Subcutaneous adipose tissue (tissue), 4 donors: ENCODE measurements around the gene C6orf136. TPM values are rescaled to one million over a fixed set of nuclear protein-coding genes. Genes with fewer than 3 reads are reported as not detected.

ENCODE experiments used
- CTCF ChIP-seq: fragments of 450-650 bp; IDR thresholded peaks from one replicate; pipeline ENCODE4 v1.5.1; 2016; ENCODE audit warnings: low read depth, mild to moderate bottlenecking, control low read depth, antibody characterized with exemption, moderate library complexity
- total RNA-seq, 4 donors: library from RNA; depleted of rRNA; stranded (reverse); fragments of >200 nt; gene quantifications; one replicate each; pipeline ENCODE4 v1.1.0, GENCODE V29; 2016

The C6orf136 gene
- total RNA-seq, 4 donors from 2014 or later: 3.7 to 9.4 (median 8.9) TPM

GRCh38 chr6:30689022-30689865, 42.3 kb downstream of the C6orf136 start:
- no peak for TF ChIP-seq CTCF

GRCh38 chr6:30689985-30690384, 43.1 kb downstream of the C6orf136 start:
- no peak for TF ChIP-seq CTCF

- no peak for TF ChIP-seq CTCF
Measured at GRCh38 chr6:30690403-30691207, 43.7 kb downstream of the C6orf136 start, which contains the start of gene NRM. Gene NRM, minus strand, starts transcription at chr6:30690984. Its CDS starts 10 bp downstream, at chr6:30690974.

- TF ChIP-seq CTCF: no peak
Measured at GRCh38 chr6:30691208-30691847, 44.4 kb downstream of the C6orf136 start.

- TF ChIP-seq CTCF: no peak
Measured at GRCh38 chr6:30696432-30696831, 49.5 kb downstream of the C6orf136 start.

- no peak for TF ChIP-seq CTCF
Measured at GRCh38 chr6:30700340-30700739, 53.4 kb downstream of the C6orf136 start.

Other genes with a start within 250 kb of the C6orf136 start
- 1,000 to 10,000 TPM in 1 of 4 donors, 100 to 1,000 TPM in 3; 287 to 1,087 (median 819) TPM for gene HLA-E, start 157.6 kb upstream of the C6orf136 start, total RNA-seq
- 10 to 100 TPM; 18.9 to 46.0 (median 38.3) TPM for gene GNL1, start 90.6 kb upstream of the C6orf136 start, total RNA-seq
- 1 to 10 TPM; 2.4 to 4.4 (median 4.2) TPM for gene PRR3, start 89.8 kb upstream of the C6orf136 start, total RNA-seq
- 10 to 100 TPM; 22.3 to 34.7 (median 34.4) TPM for gene ABCF1, start 75.7 kb upstream of the C6orf136 start, total RNA-seq
- gene PPP1R10, start 29.9 kb upstream of the C6orf136 start, total RNA-seq: 10 to 100 TPM; 19.0 to 29.7 (median 27.6) TPM
- 10 to 100 TPM; 45.1 to 62.8 (median 48.2) TPM for gene MRPS18B, start 29.3 kb upstream of the C6orf136 start, total RNA-seq
- gene ATAT1, start 20.3 kb upstream of the C6orf136 start, total RNA-seq: 1 to 10 TPM; 2.0 to 5.9 (median 5.3) TPM
- gene DHX16, start 25.9 kb downstream of the C6orf136 start, total RNA-seq: 10 to 100 TPM; 16.0 to 34.5 (median 22.5) TPM
- gene PPP1R18, start 39.5 kb downstream of the C6orf136 start, total RNA-seq: 10 to 100 TPM; 29.2 to 43.9 (median 40.0) TPM
- 1 to 10 TPM; 2.0 to 4.2 (median 3.6) TPM for gene NRM, start 43.9 kb downstream of the C6orf136 start, total RNA-seq
- gene MDC1, start 70.1 kb downstream of the C6orf136 start, total RNA-seq: 10 to 100 TPM in 3 of 4 donors, 1 to 10 TPM in 1; 7.0 to 13.2 (median 10.4) TPM
- 100 to 1,000 TPM; 166 to 277 (median 220) TPM for gene TUBB, start 73.2 kb downstream of the C6orf136 start, total RNA-seq
- gene FLOT1, start 95.6 kb downstream of the C6orf136 start, total RNA-seq: 100 to 1,000 TPM in 3 of 4 donors, 10 to 100 TPM in 1; 66.8 to 121 (median 105) TPM
- gene IER3, start 97.4 kb downstream of the C6orf136 start, total RNA-seq: 1 to 10 TPM; 1.8 to 7.3 (median 3.3) TPM
- 10 to 100 TPM; 14.3 to 62.0 (median 27.8) TPM for gene DDR1, start 237.4 kb downstream of the C6orf136 start, total RNA-seq